ENCODE measurements around the gene THBS3. TPM values are rescaled to one million over a fixed set of nuclear protein-coding genes. Genes with fewer than 3 reads are reported as not detected.

THBS3 gene
- total and polyA plus RNA-seq, 9 of the 15 experiments (the other 6 are each of a cell fraction or from before 2014, with no cell fraction given): 0.59 to 8.3 (median 3.2) TPM

DNA sequence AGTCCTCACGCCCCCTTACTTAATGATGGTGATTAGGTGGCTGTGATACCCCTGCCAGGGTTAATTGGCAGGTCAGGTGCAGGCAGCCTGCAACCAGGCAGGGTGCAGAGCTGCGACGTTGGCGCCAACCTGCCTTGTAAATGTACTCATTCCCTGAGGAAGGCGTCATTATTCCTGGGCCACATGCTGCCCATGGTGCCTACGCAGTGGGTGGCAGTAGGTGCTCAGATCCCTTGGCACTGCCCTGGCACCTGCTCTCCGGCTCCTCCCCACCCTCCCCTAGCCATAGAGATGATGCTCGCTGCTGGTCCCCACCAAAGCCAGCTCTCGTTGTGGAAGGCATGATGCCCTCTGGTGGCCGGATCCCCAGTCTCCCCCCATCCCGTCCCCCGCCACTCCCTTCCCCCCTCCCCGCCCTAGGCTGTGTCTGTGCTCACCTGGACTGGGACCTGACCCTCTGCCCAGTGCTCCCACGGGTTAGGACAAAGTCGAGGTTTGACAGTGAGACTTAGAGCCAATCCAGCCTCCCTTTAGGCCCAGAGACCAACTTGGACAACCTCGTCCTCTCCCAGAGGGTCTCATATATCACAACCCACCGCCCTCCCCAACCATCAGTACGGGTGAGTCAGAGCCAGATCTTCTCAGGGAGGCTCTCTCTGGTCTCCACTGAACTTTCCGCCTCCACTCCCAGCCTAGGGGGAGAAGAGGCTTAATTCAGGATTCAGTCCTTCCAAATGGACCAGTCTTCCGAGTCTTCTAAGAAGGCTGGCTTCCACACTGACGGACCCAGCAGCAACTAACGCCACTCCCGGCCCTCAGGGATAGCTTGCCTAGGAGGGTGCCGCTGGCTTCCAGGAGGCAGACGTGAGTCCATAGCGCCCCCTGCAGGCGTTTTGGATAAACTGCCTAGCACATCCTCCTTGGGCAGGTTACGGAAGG, 40.3 kb downstream of the THBS3 start (continued):
- TF ChIP-seq, protein P1, sequence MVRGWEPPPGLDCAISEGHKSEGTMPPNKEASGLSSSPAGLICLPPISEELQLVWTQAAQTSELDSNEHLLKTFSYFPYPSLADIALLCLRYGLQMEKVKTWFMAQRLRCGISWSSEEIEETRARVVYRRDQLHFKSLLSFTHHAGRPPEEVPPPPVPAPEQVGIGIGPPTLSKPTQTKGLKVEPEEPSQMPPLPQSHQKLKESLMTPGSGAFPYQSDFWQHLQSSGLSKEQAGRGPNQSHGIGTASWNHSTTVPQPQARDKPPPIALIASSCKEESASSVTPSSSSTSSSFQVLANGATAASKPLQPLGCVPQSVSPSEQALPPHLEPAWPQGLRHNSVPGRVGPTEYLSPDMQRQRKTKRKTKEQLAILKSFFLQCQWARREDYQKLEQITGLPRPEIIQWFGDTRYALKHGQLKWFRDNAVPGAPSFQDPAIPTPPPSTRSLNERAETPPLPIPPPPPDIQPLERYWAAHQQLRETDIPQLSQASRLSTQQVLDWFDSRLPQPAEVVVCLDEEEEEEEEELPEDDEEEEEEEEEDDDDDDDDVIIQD (CRISPR knock-in tag; IDR thresholded peaks at IDR 0.05): no peak
- TF ChIP-seq SAP30 (IDR thresholded peaks at IDR 0.05; ENCODE audit: borderline replicate concordance, insufficient read depth, low read depth, low read length, poor library complexity, severe bottlenecking) (no peak), MTA1 (IDR thresholded peaks at IDR 0.05; ENCODE audit: borderline replicate concordance) (no peak), ESRRB (CRISPR knock-in tag; IDR thresholded peaks at IDR 0.05; ENCODE audit: borderline replicate concordance) (no peak), ILK (tag; IDR thresholded peaks at IDR 0.05; ENCODE audit: borderline replicate concordance, low read depth) (no peak), RFX1 (IDR thresholded peaks at IDR 0.05) (no peak), ZNF436 (CRISPR knock-in tag; IDR thresholded peaks at IDR 0.05) (no peak), BCL6 (CRISPR knock-in tag; IDR thresholded peaks at IDR 0.05) (no peak), ZBED1 (IDR thresholded peaks at IDR 0.05) (no peak), FUS (optimal IDR thresholded peaks at IDR 0.05; ENCODE audit: low read depth, low read length) (no peak), ZNF23 (CRISPR knock-in tag; IDR thresholded peaks at IDR 0.05) (no peak), KLF13 (tag; IDR thresholded peaks at IDR 0.05; ENCODE audit: borderline replicate concordance, low read depth) (no peak), ZNF444 (CRISPR knock-in tag; IDR thresholded peaks at IDR 0.05) (no peak), ZNF79 (CRISPR knock-in tag; IDR thresholded peaks at IDR 0.05; ENCODE audit: low read depth) (no peak), NEUROD1 (IDR thresholded peaks at IDR 0.05; ENCODE audit: borderline replicate concordance, low read depth, low read length, partially characterized antibody) (no peak), HDAC3 (IDR thresholded peaks at IDR 0.05; ENCODE audit: borderline replicate concordance, partially characterized antibody) (no peak)
- TF ChIP-seq, protein P2, sequence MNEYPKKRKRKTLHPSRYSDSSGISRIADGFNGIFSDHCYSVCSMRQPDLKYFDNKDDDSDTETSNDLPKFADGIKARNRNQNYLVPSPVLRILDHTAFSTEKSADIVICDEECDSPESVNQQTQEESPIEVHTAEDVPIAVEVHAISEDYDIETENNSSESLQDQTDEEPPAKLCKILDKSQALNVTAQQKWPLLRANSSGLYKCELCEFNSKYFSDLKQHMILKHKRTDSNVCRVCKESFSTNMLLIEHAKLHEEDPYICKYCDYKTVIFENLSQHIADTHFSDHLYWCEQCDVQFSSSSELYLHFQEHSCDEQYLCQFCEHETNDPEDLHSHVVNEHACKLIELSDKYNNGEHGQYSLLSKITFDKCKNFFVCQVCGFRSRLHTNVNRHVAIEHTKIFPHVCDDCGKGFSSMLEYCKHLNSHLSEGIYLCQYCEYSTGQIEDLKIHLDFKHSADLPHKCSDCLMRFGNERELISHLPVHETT (CRISPR knock-in tag; conservative IDR thresholded peaks at IDR 0.05 in 1 of 2, IDR thresholded peaks at IDR 0.05 in 1 of 2): no peak
- TF ChIP-seq, protein P3, sequence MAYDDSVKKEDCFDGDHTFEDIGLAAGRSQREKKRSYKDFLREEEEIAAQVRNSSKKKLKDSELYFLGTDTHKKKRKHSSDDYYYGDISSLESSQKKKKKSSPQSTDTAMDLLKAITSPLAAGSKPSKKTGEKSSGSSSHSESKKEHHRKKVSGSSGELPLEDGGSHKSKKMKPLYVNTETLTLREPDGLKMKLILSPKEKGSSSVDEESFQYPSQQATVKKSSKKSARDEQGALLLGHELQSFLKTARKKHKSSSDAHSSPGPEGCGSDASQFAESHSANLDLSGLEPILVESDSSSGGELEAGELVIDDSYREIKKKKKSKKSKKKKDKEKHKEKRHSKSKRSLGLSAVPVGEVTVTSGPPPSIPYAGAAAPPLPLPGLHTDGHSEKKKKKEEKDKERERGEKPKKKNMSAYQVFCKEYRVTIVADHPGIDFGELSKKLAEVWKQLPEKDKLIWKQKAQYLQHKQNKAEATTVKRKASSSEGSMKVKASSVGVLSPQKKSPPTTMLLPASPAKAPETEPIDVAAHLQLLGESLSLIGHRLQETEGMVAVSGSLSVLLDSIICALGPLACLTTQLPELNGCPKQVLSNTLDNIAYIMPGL (CRISPR knock-in tag; IDR thresholded peaks at IDR 0.05): no peak
- TF ChIP-seq, protein P4, sequence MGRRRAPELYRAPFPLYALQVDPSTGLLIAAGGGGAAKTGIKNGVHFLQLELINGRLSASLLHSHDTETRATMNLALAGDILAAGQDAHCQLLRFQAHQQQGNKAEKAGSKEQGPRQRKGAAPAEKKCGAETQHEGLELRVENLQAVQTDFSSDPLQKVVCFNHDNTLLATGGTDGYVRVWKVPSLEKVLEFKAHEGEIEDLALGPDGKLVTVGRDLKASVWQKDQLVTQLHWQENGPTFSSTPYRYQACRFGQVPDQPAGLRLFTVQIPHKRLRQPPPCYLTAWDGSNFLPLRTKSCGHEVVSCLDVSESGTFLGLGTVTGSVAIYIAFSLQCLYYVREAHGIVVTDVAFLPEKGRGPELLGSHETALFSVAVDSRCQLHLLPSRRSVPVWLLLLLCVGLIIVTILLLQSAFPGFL (CRISPR knock-in tag; IDR thresholded peaks at IDR 0.05): no peak
